Suprapubic skin (tissue), 4 donors: ENCODE data around the gene ARID1B.

Experiments used
- CTCF ChIP-seq, 2 donors: fragments of 200-600 bp in 1 of 2; fragments of 450-650 bp in 1 of 2; sonication (generic) in 1 of 2; IDR thresholded peaks; one replicate each; pipeline ENCODE4 v1.5.1; 2016 to 2019; ENCODE audit warnings: antibody characterized with exemption in 2 of 2, mild to moderate bottlenecking in 1 of 2, moderate library complexity in 1 of 2
- POLR2A ChIP-seq, 2 donors: fragments of 450-650 bp; IDR thresholded peaks; one replicate each; pipeline ENCODE4 v1.6.1; 2017; ENCODE audit warnings: antibody characterized with exemption in 2 of 2, mild to moderate bottlenecking in 2 of 2, moderate library complexity in 2 of 2
- POLR2AphosphoS5 ChIP-seq, 3 donors: sonication (generic); formaldehyde crosslinking; IDR thresholded peaks; one replicate each; pipeline ENCODE4 v1.6.1; 2017; ENCODE audit warnings: antibody characterized with exemption in 3 of 3

- TF ChIP-seq CTCF (IDR thresholded peaks at IDR 0.05) (no peak), POLR2A (IDR thresholded peaks at IDR 0.05) (no peak), POLR2AphosphoS5 (IDR thresholded peaks at IDR 0.05) (no peak)
Observed at GRCh38 chr6:156912431-156912830, 135.3 kb downstream of the ARID1B start.
